HCT116 (cell line): ENCODE data around the gene GRM4.

Experiments
- CEBPB ChIP-seq: IDR thresholded peaks from 2 replicates; pipeline ENCODE4 v1.6.1; 2012; ENCODE audit warnings: low read depth
- CTCF ChIP-seq, 3 experiments: fragments of 200-600 bp in 1 of 3; sonication (generic) in 1 of 3; IDR thresholded peaks in 2 of 3; conservative IDR thresholded peaks in 1 of 3; 2 replicates each; pipeline ENCODE4 v1.5.1; 2012 to 2017; ENCODE audit warnings: low read depth in 2 of 3, low read length in 2 of 3, antibody characterized with exemption in 1 of 3, borderline replicate concordance in 1 of 3, control low read depth in 1 of 3, mild to moderate bottlenecking in 1 of 3, mixed read lengths in 1 of 3, mixed run types in 1 of 3, moderate library complexity in 1 of 3; ENCODE audit not compliant: insufficient read depth in 1 of 3
- EZH2phosphoT487 ChIP-seq: fragments of 200-600 bp; IDR thresholded peaks from 2 replicates; pipeline ENCODE4 v1.6.1; 2018; ENCODE audit warnings: antibody characterized with exemption, borderline replicate concordance
- POLR2A ChIP-seq: IDR thresholded peaks from 2 replicates; pipeline ENCODE4 v1.7.0; 2011; ENCODE audit warnings: borderline replicate concordance; ENCODE audit not compliant: insufficient read depth, insufficient read length; ENCODE audit errors: extremely low read depth
- RAD21 ChIP-seq: IDR thresholded peaks from 2 replicates; pipeline ENCODE4 v1.6.1; 2012; ENCODE audit warnings: low read depth, mild to moderate bottlenecking
- SP1 ChIP-seq: IDR thresholded peaks from 2 replicates; pipeline ENCODE4 v1.6.1; 2012; ENCODE audit warnings: low read depth
- SRF ChIP-seq: IDR thresholded peaks from 2 replicates; pipeline ENCODE4 v1.6.1; 2012; ENCODE audit warnings: low read depth
- YY1 ChIP-seq: IDR thresholded peaks from 2 replicates; pipeline ENCODE4 v1.6.1; 2011; ENCODE audit warnings: low read length, low read depth, moderate library complexity, mild to moderate bottlenecking; ENCODE audit not compliant: insufficient replicate concordance; ENCODE audit errors: extremely low read depth
- TF ChIP-seq, protein P1 (sequence below): IDR thresholded peaks from 2 replicates; pipeline ENCODE4 v1.6.1; 2011; ENCODE audit warnings: mild to moderate bottlenecking, low read length, moderate library complexity; ENCODE audit not compliant: insufficient replicate concordance; ENCODE audit errors: extremely low read depth

GRCh38 chr6:34056305-34057108, 89.4 kb downstream of the GRM4 start:
- TF ChIP-seq RAD21 (no peak), CTCF (IDR thresholded peaks at IDR 0.05 in 2 of 3, conservative IDR thresholded peaks at IDR 0.05 in 1 of 3; ENCODE audit: borderline replicate concordance in 1 of 3, insufficient read depth in 1 of 3, low read depth in 2 of 3, low read length in 2 of 3) (no peak), EZH2phosphoT487 (no peak), POLR2A (no peak), SP1 (no peak), SRF (no peak), YY1 (no peak), CEBPB (no peak)
- TF ChIP-seq, protein P1, sequence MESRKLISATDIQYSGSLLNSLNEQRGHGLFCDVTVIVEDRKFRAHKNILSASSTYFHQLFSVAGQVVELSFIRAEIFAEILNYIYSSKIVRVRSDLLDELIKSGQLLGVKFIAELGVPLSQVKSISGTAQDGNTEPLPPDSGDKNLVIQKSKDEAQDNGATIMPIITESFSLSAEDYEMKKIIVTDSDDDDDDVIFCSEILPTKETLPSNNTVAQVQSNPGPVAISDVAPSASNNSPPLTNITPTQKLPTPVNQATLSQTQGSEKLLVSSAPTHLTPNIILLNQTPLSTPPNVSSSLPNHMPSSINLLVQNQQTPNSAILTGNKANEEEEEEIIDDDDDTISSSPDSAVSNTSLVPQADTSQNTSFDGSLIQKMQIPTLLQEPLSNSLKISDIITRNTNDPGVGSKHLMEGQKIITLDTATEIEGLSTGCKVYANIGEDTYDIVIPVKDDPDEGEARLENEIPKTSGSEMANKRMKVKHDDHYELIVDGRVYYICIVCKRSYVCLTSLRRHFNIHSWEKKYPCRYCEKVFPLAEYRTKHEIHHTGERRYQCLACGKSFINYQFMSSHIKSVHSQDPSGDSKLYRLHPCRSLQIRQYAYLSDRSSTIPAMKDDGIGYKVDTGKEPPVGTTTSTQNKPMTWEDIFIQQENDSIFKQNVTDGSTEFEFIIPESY: no peak
